ENCODE data around the gene CSTPP1. TPM values are rescaled to one million over a fixed set of nuclear protein-coding genes. Genes with fewer than 3 reads are reported as not detected.

CSTPP1 gene
- total RNA-seq, 1 experiment from 2014 or later = 88.3 TPM

GRCh38 chr11:47175746-47176327, 239.3 kb downstream of the CSTPP1 start:
- ChIA-PET CTCF (no interaction called here), POLR2A (ENCODE audit: unreplicated experiment) (no interaction called here)
- peaks cover 23% of the 10 kb centered on the region; the same call in 1 of the 2 replicates for H3K36me3 ChIP-seq (ENCODE audit: low read depth)
- peak overlapping the region; percentile 56 for H3K27ac ChIP-seq
- H3F3A ChIP-seq (ENCODE audit: insufficient read depth, low read depth) = peaks cover 30% of the 10 kb centered on the region
- no peaks in the 10 kb centered on the region for H3K9me3 ChIP-seq (ENCODE audit: insufficient read depth, low read depth)
- H3K79me2 ChIP-seq (ENCODE audit: low read depth) = peaks cover 45% of the 10 kb centered on the region
- intact Hi-C loops (cut with micrococcal nuclease; ENCODE audit: unreplicated experiment) = loop anchor here (2.0 kb wide), 2 partner anchors 73 to 233 kb away; partner anchors contain the start of genes ACP2 and SLC39A13
- DNase-seq = no peak
- H3K9me2 ChIP-seq (ENCODE audit: insufficient read depth) = no peaks in the 10 kb centered on the region
- H3K4me1 ChIP-seq (replicated peaks; ENCODE audit: insufficient read depth) = peaks cover 12% of the 10 kb centered on the region
- TSS peak; percentile 44 for BruUV-seq (replicated peaks)
- H4K20me1 ChIP-seq (ENCODE audit: insufficient read depth) = peaks cover 23% of the 10 kb centered on the region
- TF ChIP-seq EZH2 (IDR thresholded peaks at IDR 0.05; ENCODE audit: low read depth) (no peak), CTCF (conservative IDR thresholded peaks at IDR 0.05) (no peak)
- H3K27me3 ChIP-seq (ENCODE audit: insufficient read depth, low read depth) = no peaks in the 10 kb centered on the region
- peak overlapping the region; percentile 85; the same call in 1 of the 2 replicates for H2AFZ ChIP-seq
- H3K4me2 ChIP-seq = peak overlapping the region; percentile 95
- H3K4me3 ChIP-seq = peak overlapping the region; percentile 95

- Histone ChIP-seq H3K36me3 (ENCODE audit: low read depth) (peaks cover 20% of the 10 kb centered on the region; the same call in 1 of the 2 replicates), H4K20me1 (ENCODE audit: insufficient read depth) (peaks cover 23% of the 10 kb centered on the region), H2AFZ (peak within 1 kb of the TSS; percentile 96), H3K9me2 (ENCODE audit: insufficient read depth) (no peaks in the 10 kb centered on the region), H3K27ac (peak within 1 kb of the TSS; percentile 77), H3K4me2 (peak within 1 kb of the TSS; percentile 95), H3K9me3 (ENCODE audit: insufficient read depth, low read depth) (no peaks in the 10 kb centered on the region), H3K4me3 (peak within 1 kb of the TSS; percentile 95), H3K27me3 (ENCODE audit: insufficient read depth, low read depth) (no peaks in the 10 kb centered on the region), H3K79me2 (ENCODE audit: low read depth) (peaks cover 45% of the 10 kb centered on the region), H3F3A (ENCODE audit: insufficient read depth, low read depth) (peaks cover 38% of the 10 kb centered on the region), H3K4me1 (replicated peaks; ENCODE audit: insufficient read depth) (peaks cover 12% of the 10 kb centered on the region)
- TF ChIP-seq EZH2 (IDR thresholded peaks at IDR 0.05; ENCODE audit: low read depth) (no peak), CTCF (conservative IDR thresholded peaks at IDR 0.05) (no peak)
- no TSS peak for BruUV-seq (replicated peaks)
- ChIA-PET POLR2A (ENCODE audit: unreplicated experiment) (no interaction called here), CTCF (interaction anchor here (0.6 to 1.8 kb wide), 3 partner anchors 38 to 178 kb away, joined by 6 to 8 read pairs (median 6); partner anchors contain the start of gene DDB2)
- DNase-seq = peak; percentile 85 to 97
- intact Hi-C loops (cut with micrococcal nuclease; ENCODE audit: unreplicated experiment) = loop anchor here (1.0 to 2.0 kb wide), 7 partner anchors 18 to 232 kb away; partner anchors contain the start of genes ACP2 and SLC39A13
Measured at GRCh38 chr11:47176328-47177228, 240.0 kb downstream of the CSTPP1 start, which contains the start of gene ARFGAP2. TSS of gene ARFGAP2 (minus strand) at chr11:47176879. CDS start at chr11:47176853, 26 bp downstream.

GRCh38 chr11:47177229-47177845, 240.8 kb downstream of the CSTPP1 start:
- ChIA-PET POLR2A (ENCODE audit: unreplicated experiment) (interaction anchor here (0.5 to 0.6 kb wide), 3 partner anchors 47 to 72 kb away, joined by 3 to 5 read pairs (median 5); no protein-coding TSS in a partner anchor), CTCF (interaction anchor here (0.6 to 1.8 kb wide), 4 partner anchors 38 to 178 kb away, joined by 6 to 9 read pairs (median 7); partner anchors contain the start of gene DDB2)
- Histone ChIP-seq H3K79me2 (ENCODE audit: low read depth) (peaks cover 42% of the 10 kb centered on the region), H3K27me3 (ENCODE audit: insufficient read depth, low read depth) (no peaks in the 10 kb centered on the region), H3K4me3 (peak overlapping the region; percentile 95), H4K20me1 (ENCODE audit: insufficient read depth) (peaks cover 26% of the 10 kb centered on the region), H3K9me2 (ENCODE audit: insufficient read depth) (no peaks in the 10 kb centered on the region), H3K4me2 (peak overlapping the region; percentile 95), H3F3A (ENCODE audit: insufficient read depth, low read depth) (peaks cover 44% of the 10 kb centered on the region), H3K9me3 (ENCODE audit: insufficient read depth, low read depth) (no peaks in the 10 kb centered on the region), H3K27ac (peak overlapping the region; percentile 77), H3K36me3 (ENCODE audit: low read depth) (peaks cover 25% of the 10 kb centered on the region; the same call in 1 of the 2 replicates), H2AFZ (peak overlapping the region; percentile 96), H3K4me1 (replicated peaks; ENCODE audit: insufficient read depth) (peaks cover 12% of the 10 kb centered on the region)
- intact Hi-C loops (cut with micrococcal nuclease; ENCODE audit: unreplicated experiment) = loop anchor here (1.0 to 2.0 kb wide), 7 partner anchors 17 to 231 kb away; partner anchors contain the start of genes ACP2 and SLC39A13
- no TSS peak for BruUV-seq (replicated peaks)
- TF ChIP-seq CTCF (conservative IDR thresholded peaks at IDR 0.05) (peak; percentile 82), EZH2 (IDR thresholded peaks at IDR 0.05; ENCODE audit: low read depth) (no peak)
- DNase-seq = peak; percentile 70 to 77
